GM12878 (cell line): ENCODE results near the gene TTC33. TPM values are rescaled to one million over a fixed set of nuclear protein-coding genes. Genes with fewer than 3 reads are reported as not detected.

Experiments used
- ATAC-seq: fragments of 200-7000 bp; cut with Tn5 transposase; 3 replicates; pipeline ENCODE4 v1.9.1; 2020; ENCODE audit warnings: mild to moderate bottlenecking, moderate library complexity
- BruUV-seq: library from RNA; stranded (reverse); fragments of 400-500 nt; replicated peaks from 2 replicates; lab custom pipeline; 2021; lab: Mats Ljungman, UMichigan
- CTCF ChIA-PET: fragments of 300-600 bp; sonication (Branson Sonifier 250); formaldehyde crosslinking; extraction: SDS; loops from one replicate; lab custom pipeline; 2021; ENCODE audit warnings: inconsistent platforms; lab: Yijun Ruan, JAX
- POLR2A ChIA-PET: fragments of 350-600 bp; formaldehyde crosslinking; extraction: SDS; loops from one replicate; lab custom pipeline; 2021; ENCODE audit warnings: inconsistent platforms; lab: Charles Lee
- RAD21 ChIA-PET: fragments of 300-600 bp; sonication (Branson Sonifier 250); formaldehyde crosslinking; loops from one replicate; lab custom pipeline; 2023; ENCODE audit warnings: antibody characterized with exemption; ENCODE audit not compliant: unreplicated experiment; lab: Charles Lee
- SMC1A ChIA-PET: fragments of 300-600 bp; sonication (Branson Sonifier 250); formaldehyde crosslinking; loops from one replicate; lab custom pipeline; 2023; ENCODE audit not compliant: unreplicated experiment, uncharacterized antibody; lab: Charles Lee
- DNase-seq: peaks from one replicate; pipeline ENCODE4 v3.0.0-alpha.2; 2011; ENCODE audit warnings: low read depth, low spot score
- FAIRE-seq: peaks from 3 replicates; lab custom pipeline; 2011; peaks lifted over from hg19 to GRCh38; lab: Jason Lieb, UNC
- H2AFZ ChIP-seq: 2 replicates; pipeline ENCODE4 v1.6.0; 2011; ENCODE audit warnings: low read depth, low read length, control low read depth; ENCODE audit not compliant: control insufficient read depth
- H3K27ac ChIP-seq: 2 replicates; pipeline ENCODE4 v1.5.1; 2011; ENCODE audit warnings: control low read depth; ENCODE audit not compliant: control insufficient read depth, insufficient read depth
- H3K27me3 ChIP-seq, 2 experiments: replicated peaks in 1 of 2; 2 replicates each; pipeline versions ENCODE4 v1.6.0 to v1.6.1; 2011; ENCODE audit warnings: low read length in 1 of 2; ENCODE audit not compliant: control insufficient read depth in 2 of 2, insufficient read depth in 2 of 2
- H3K36me3 ChIP-seq, 2 experiments: 2 replicates each; pipeline ENCODE4 v1.5.1; 2011; ENCODE audit warnings: low read length in 1 of 2; ENCODE audit not compliant: control insufficient read depth in 2 of 2, insufficient read depth in 2 of 2
- H3K4me1 ChIP-seq: 2 replicates; pipeline ENCODE4 v1.6.1; 2011; ENCODE audit warnings: mild to moderate bottlenecking, low read length, moderate library complexity, mixed read lengths; ENCODE audit not compliant: control insufficient read depth, insufficient read depth
- H3K4me2 ChIP-seq: 2 replicates; pipeline ENCODE4 v1.6.0; 2011; ENCODE audit warnings: control low read depth; ENCODE audit not compliant: control insufficient read depth, insufficient read depth
- H3K4me3 ChIP-seq: fragments of 200-600 bp; sonication (generic); 2 replicates; pipeline ENCODE4 v1.5.1; 2016
- H3K79me2 ChIP-seq: 2 replicates; pipeline ENCODE4 v1.6.0; 2011; ENCODE audit warnings: low read length; ENCODE audit not compliant: control insufficient read depth, insufficient read depth
- H3K9ac ChIP-seq: 2 replicates; pipeline ENCODE4 v1.8.0; 2011; ENCODE audit warnings: low read length, control low read depth, mixed read lengths; ENCODE audit not compliant: control insufficient read depth, insufficient read depth
- H3K9me3 ChIP-seq: replicated peaks from 3 replicates; pipeline ENCODE4 v1.5.1; 2011; ENCODE audit warnings: mild to moderate bottlenecking, low read length; ENCODE audit not compliant: control insufficient read depth, insufficient read depth
- H4K20me1 ChIP-seq: 2 replicates; pipeline ENCODE4 v1.6.0; 2011; ENCODE audit not compliant: control insufficient read depth, insufficient read depth
- BHLHE40 ChIP-seq, 2 experiments: fragments of 450-650 bp in 1 of 2; IDR thresholded peaks; 2 replicates each; pipeline ENCODE4 v1.6.1; 2011 to 2017; ENCODE audit warnings: low read depth in 2 of 2, borderline replicate concordance in 1 of 2, improper control_type of control experiment in 1 of 2, low read length in 1 of 2, mild to moderate bottlenecking in 1 of 2
- IKZF1 ChIP-seq: fragments of 450-650 bp; conservative IDR thresholded peaks from 2 replicates; pipeline ENCODE4 v1.6.1; 2017; ENCODE audit warnings: antibody characterized with exemption, mild to moderate bottlenecking
- IKZF2 ChIP-seq, 2 experiments: fragments of 450-650 bp; IDR thresholded peaks; 2 replicates each; pipeline ENCODE4 v1.6.1; 2017; ENCODE audit warnings: mild to moderate bottlenecking in 2 of 2, moderate library complexity in 2 of 2
- MYC ChIP-seq: IDR thresholded peaks from 2 replicates; pipeline ENCODE4 v1.6.1; 2011; ENCODE audit warnings: mild to moderate bottlenecking, low read length, moderate library complexity, inconsistent platforms; ENCODE audit not compliant: insufficient read depth, insufficient replicate concordance, insufficient read length, severe bottlenecking
- NR2C1 ChIP-seq: fragments of 450-650 bp; IDR thresholded peaks from 2 replicates; pipeline ENCODE4 v1.6.1; 2017; ENCODE audit warnings: antibody characterized with exemption, mild to moderate bottlenecking, moderate library complexity
- POLR2A ChIP-seq: IDR thresholded peaks from 2 replicates; pipeline ENCODE4 v1.6.1; 2011; ENCODE audit warnings: low read depth, mild to moderate bottlenecking, low read length
- SREBF1 ChIP-seq: IDR thresholded peaks from 2 replicates; pipeline ENCODE4 v1.6.1; 2012; ENCODE audit warnings: mild to moderate bottlenecking, low read length
- USF1 ChIP-seq: IDR thresholded peaks from 2 replicates; pipeline ENCODE4 v1.6.1; 2011; ENCODE audit warnings: borderline replicate concordance, low read depth, mild to moderate bottlenecking, moderate library complexity, mixed read lengths, low read length; ENCODE audit not compliant: insufficient read depth; ENCODE audit errors: extremely low read length
- WGBS: methylation state at CpG from one replicate; pipeline ENCODE4 v1.1.6; 2016; ENCODE audit warnings: low lambda C conversion rate; ENCODE audit not compliant: insufficient replicate concordance, insufficient coverage; ENCODE audit errors: missing lambda C conversion rate; 5-methylcytosine and 5-hydroxymethylcytosine counted together
- in situ Hi-C: fragments of 300-500 bp; cut with MboI; formaldehyde crosslinking; loops from 9 replicates; pipeline ENCODE4 v1.14.3; 2018; ENCODE audit warnings: mixed read lengths
- intact Hi-C: fragments of 100-400 bp; cut with micrococcal nuclease; formaldehyde crosslinking; loops from one replicate; pipeline ENCODE4 v1.14.2; 2022; ENCODE audit not compliant: unreplicated experiment
- polyA plus RNA-seq, 11 experiments: library from polyadenylated mRNA; depleted of rRNA in 4 of 11; unstranded in 6 of 11; stranded (reverse) in 5 of 11; fragments of >200 nt; fragmentation: Nextera tagmentation in 4 of 11; fragmentation: Illumina TruSeq in 1 of 11; extraction: Ambion mirVana in 4 of 11; extraction: Trizol in 1 of 11; gene quantifications; 1 replicate in 1 of 11; 2 replicates in 10 of 11; pipeline versions ENCODE4 v1.2.1 to v1.2.3, GENCODE V29; 2011 to 2016; ENCODE audit warnings: inconsistent platforms in 2 of 11, missing spikeins in 2 of 11, low read depth in 1 of 11
- total RNA-seq, 4 experiments: library from RNA; depleted of rRNA in 3 of 4; stranded (reverse); fragments of >200 nt in 3 of 4; fragmentation: Illumina TruSeq in 1 of 4; extraction: Trizol in 1 of 4; gene quantifications; 2 replicates each; pipeline versions ENCODE4 v1.2.1 to v1.2.3, GENCODE V29; 2013 to 2021

Gene TTC33
- total and polyA plus RNA-seq, 10 of the 15 experiments (the other 5 are each of a cell fraction or from before 2014, with no cell fraction given): 7.9 to 22.3 (median 14.6) TPM

GRCh38 chr5:40679913-40680681, 75.7 kb downstream of the TTC33 start, which contains the start of gene PTGER4:
PTGER4 (plus strand) TSS chr5:40679915; CDS start chr5:40680994, 1,079 bp downstream.
- ATAC-seq: peak; percentile 53
- WGBS: 1% methylated on average over 42 of the region's 44 CpGs
- Histone ChIP-seq H3K27me3 (peaks cover 5 to 19% of the 10 kb centered on the region in 2 experiments; a peak in 3 of 4 replicates), H3K4me2 (peak within 1 kb of the TSS; percentile 98), H3K9ac (peak within 1 kb of the TSS; percentile 4; the same call in 1 of the 2 replicates), H3K4me3 (peak within 1 kb of the TSS; percentile 77), H4K20me1 (peaks cover 3% of the 10 kb centered on the region; the same call in 1 of the 2 replicates), H3K36me3 (no peaks in the 10 kb centered on the region), H2AFZ (peak within 1 kb of the TSS; percentile 64), H3K9me3 (no peaks in the 10 kb centered on the region), H3K27ac (no peak within 1 kb of the TSS), H3K4me1 (peaks cover 8% of the 10 kb centered on the region), H3K79me2 (no peaks in the 10 kb centered on the region; the same call in 1 of the 2 replicates)
- no peak for DNase-seq
- CTCF ChIA-PET: interaction anchor here (1.4 kb wide), 1 partner anchor 731 kb away, joined by 4 read pairs; no protein-coding TSS in a partner anchor
- RAD21 ChIA-PET: no interaction called here
- POLR2A ChIA-PET: no interaction called here
- in situ Hi-C loops (loop anchor here (5.0 to 25.0 kb wide), 3 partner anchors 193 to 1093 kb away; no protein-coding TSS in a partner anchor), intact Hi-C loops (loop anchor here (2.0 to 10.0 kb wide), 5 partner anchors 103 to 655 kb away; no protein-coding TSS in a partner anchor)
- FAIRE-seq: no peak
- TSS peak; percentile 73 for BruUV-seq
- SMC1A ChIA-PET: interaction anchor here (1.2 to 1.3 kb wide), 2 partner anchors 189 to 291 kb away, joined by 4 to 7 read pairs; no protein-coding TSS in a partner anchor
- TF ChIP-seq MYC: no peak
- no peak for TF ChIP-seq IKZF2 (IDR thresholded peaks at IDR 0.05)
- TF ChIP-seq IKZF1: 0 out of 2 replicates have a peak, but pooled peaks have one; percentile 49
- peak; percentile 2 for TF ChIP-seq USF1
- TF ChIP-seq POLR2A: peak; percentile 53; the same call in 1 of the 2 replicates
- TF ChIP-seq BHLHE40 (IDR thresholded peaks at IDR 0.05; ENCODE audit: borderline replicate concordance in 1 of 2, low read depth in 2 of 2, low read length in 1 of 2): peak in 1 of 2 experiments; percentile 10; a peak in 1 of 4 replicates
- no peak for TF ChIP-seq SREBF1
- no peak for TF ChIP-seq NR2C1
